ENCODE measurements around the gene RRN3. TPM values are rescaled to one million over a fixed set of nuclear protein-coding genes. Genes with fewer than 3 reads are reported as not detected.

The RRN3 gene
- polyA plus RNA-seq, 1 donor (not counting 4 experiments of a cell fraction or from before 2014, with no cell fraction given) = 60.3 TPM

- FAIRE-seq = no peak
- DNase-seq (ENCODE audit: low read depth, low spot score) = no peak
- no peaks in the 10 kb centered on the region for H3K4me1 ChIP-seq (ENCODE audit: control insufficient read depth, extremely low read depth, insufficient read depth, low read length)
- no peaks in the 10 kb centered on the region for H3K27me3 ChIP-seq (ENCODE audit: control insufficient read depth, extremely low read depth, insufficient read depth, low read length)
- no peaks in the 10 kb centered on the region for H4K20me1 ChIP-seq (ENCODE audit: control insufficient read depth, extremely low read depth, insufficient read depth, low read length)
- H3K9me3 ChIP-seq (ENCODE audit: control insufficient read depth, low read depth, low read length) = no peaks in the 10 kb centered on the region
- H2AFZ ChIP-seq (ENCODE audit: control insufficient read depth, low read length) = no peak overlapping the region
- H3K36me3 ChIP-seq (ENCODE audit: control insufficient read depth in 2 of 2, extremely low read depth in 1 of 2, insufficient read depth in 2 of 2, low read length in 2 of 2) = peaks cover 26 to 34% of the 10 kb centered on the region in 2 experiments
- peaks cover 3% of the 10 kb centered on the region for H3K79me2 ChIP-seq (ENCODE audit: control insufficient read depth, insufficient read depth, low read length)
- no peak overlapping the region for H3K4me2 ChIP-seq (ENCODE audit: control insufficient read depth, extremely low read depth, insufficient read depth, low read depth, low read length)
- dilution Hi-C loops (cut with MboI; ENCODE audit: extremely low pct_ligation_motif_present, low sequenced_read_pairs) = no loop called here
- no peak overlapping the region for H3K9ac ChIP-seq (ENCODE audit: control insufficient read depth, extremely low read depth, insufficient read depth, low read length)
- no peak for TF ChIP-seq EZH2 (IDR thresholded peaks at IDR 0.05; ENCODE audit: low read length)
- TF ChIP-seq CTCF (optimal IDR thresholded peaks at IDR 0.05 in 1 of 3, IDR thresholded peaks at IDR 0.05 in 1 of 3, conservative IDR thresholded peaks at IDR 0.05 in 1 of 3; ENCODE audit: extremely low read depth in 1 of 3, insufficient read depth in 2 of 3, low read length in 3 of 3) = no peak
- H3K4me3 ChIP-seq (ENCODE audit: control insufficient read depth in 2 of 3, extremely low read depth in 1 of 3, insufficient read depth in 2 of 3, low read depth in 1 of 3, low read length in 3 of 3) = no peak overlapping the region
- H3K9me1 ChIP-seq (ENCODE audit: control insufficient read depth, extremely low read depth, insufficient read depth, low read length) = no peaks in the 10 kb centered on the region
- H3K27ac ChIP-seq (ENCODE audit: control insufficient read depth, insufficient read depth, low read length) = no peak overlapping the region
Measured at GRCh38 chr16:15044286-15044685, 49.8 kb downstream of the RRN3 start.

GRCh38 chr16:15043344-15043743 is 50.7 kb downstream of the RRN3 start:
- H3K27me3 ChIP-seq (ENCODE audit: control insufficient read depth, extremely low read depth, insufficient read depth, low read length) = no peaks in the 10 kb centered on the region

More at GRCh38 chr16:15043344-15043743, 50.7 kb downstream of the RRN3 start:
- peaks cover 32 to 38% of the 10 kb centered on the region in 2 experiments for H3K36me3 ChIP-seq (ENCODE audit: control insufficient read depth in 2 of 2, extremely low read depth in 1 of 2, insufficient read depth in 2 of 2, low read length in 2 of 2)
- no peak overlapping the region for H3K4me3 ChIP-seq (ENCODE audit: control insufficient read depth in 2 of 3, extremely low read depth in 1 of 3, insufficient read depth in 2 of 3, low read depth in 1 of 3, low read length in 3 of 3)
- no peak overlapping the region for H3K9ac ChIP-seq (ENCODE audit: control insufficient read depth, extremely low read depth, insufficient read depth, low read length)
- dilution Hi-C loops (cut with MboI; ENCODE audit: extremely low pct_ligation_motif_present, low sequenced_read_pairs) = no loop called here
- H3K4me2 ChIP-seq (ENCODE audit: control insufficient read depth, extremely low read depth, insufficient read depth, low read depth, low read length) = no peak overlapping the region
- TF ChIP-seq EZH2 (IDR thresholded peaks at IDR 0.05; ENCODE audit: low read length) = no peak
- DNase-seq (ENCODE audit: low read depth, low spot score) (no peak), FAIRE-seq (no peak)
- peaks cover 3% of the 10 kb centered on the region for H3K79me2 ChIP-seq (ENCODE audit: control insufficient read depth, insufficient read depth, low read length)
- no peaks in the 10 kb centered on the region for H3K4me1 ChIP-seq (ENCODE audit: control insufficient read depth, extremely low read depth, insufficient read depth, low read length)
- no peaks in the 10 kb centered on the region for H4K20me1 ChIP-seq (ENCODE audit: control insufficient read depth, extremely low read depth, insufficient read depth, low read length)
- H3K27ac ChIP-seq (ENCODE audit: control insufficient read depth, insufficient read depth, low read length) = no peak overlapping the region
- H3K9me1 ChIP-seq (ENCODE audit: control insufficient read depth, extremely low read depth, insufficient read depth, low read length) = no peaks in the 10 kb centered on the region
- H3K9me3 ChIP-seq (ENCODE audit: control insufficient read depth, low read depth, low read length) = no peaks in the 10 kb centered on the region
- no peak overlapping the region for H2AFZ ChIP-seq (ENCODE audit: control insufficient read depth, low read length)

Data from keratinocyte (primary cell).